Stimulated activated memory B cell treated with anti-CD40 and anti-IgM and Interleukin-4, amounts not matched to agents 10 μg/mL and 1 μg/mL and 100 μg/mL, for 72 hours (primary cell): ENCODE results near the gene GMIP.
A peak's percentile ranks its signal among the peaks of the same experiment; 100 is the strongest.
"Not testable (repeated sequence)": the region's sequence is repeated elsewhere in the genome, so short reads cannot be mapped to it uniquely, and the experiment has no call there.

ENCODE experiments used
- ATAC-seq: fragments of 150-1000 bp; cut with Tn5 transposase; 2 replicates; pipeline ENCODE4 v1.10.0; 2021
- H3K27ac Mint-ChIP-seq: one replicate; pipeline ENCODE4 v1.8.0; 2022; ENCODE audit warnings: mild to moderate bottlenecking, mixed read lengths
- H3K27me3 Mint-ChIP-seq: one replicate; pipeline ENCODE4 v1.8.0; 2022; ENCODE audit warnings: mixed read lengths
- H3K36me3 Mint-ChIP-seq: one replicate; pipeline ENCODE4 v1.8.0; 2022; ENCODE audit warnings: mixed read lengths
- H3K4me1 Mint-ChIP-seq: one replicate; pipeline ENCODE4 v1.8.0; 2022; ENCODE audit warnings: mixed read lengths
- H3K4me3 Mint-ChIP-seq: one replicate; pipeline ENCODE4 v1.8.0; 2022; ENCODE audit warnings: mild to moderate bottlenecking, moderate library complexity, mixed read lengths
- H3K9me3 Mint-ChIP-seq: one replicate; pipeline ENCODE4 v1.8.0; 2022; ENCODE audit warnings: mixed read lengths

The GMIP gene

GRCh38 chr19:19613506-19613905, 30.0 kb downstream of the GMIP start:
- Mint-ChIP-seq H3K9me3 (no peaks in the 10 kb centered on the region), H3K4me3 (no peak overlapping the region), H3K36me3 (peaks cover 35% of the 10 kb centered on the region), H3K27me3 (no peaks in the 10 kb centered on the region), H3K4me1 (peaks cover 42% of the 10 kb centered on the region), H3K27ac (no peak overlapping the region)
- no peak for ATAC-seq

- Mint-ChIP-seq H3K4me3 (no peak overlapping the region), H3K36me3 (peaks cover 38% of the 10 kb centered on the region), H3K9me3 (no peaks in the 10 kb centered on the region), H3K27ac (no peak overlapping the region), H3K27me3 (no peaks in the 10 kb centered on the region), H3K4me1 (peaks cover 31% of the 10 kb centered on the region)
- ATAC-seq: no peak
These were observed 32.9 kb downstream of the GMIP start for GRCh38 chr19:19610376-19611202.

DNA sequence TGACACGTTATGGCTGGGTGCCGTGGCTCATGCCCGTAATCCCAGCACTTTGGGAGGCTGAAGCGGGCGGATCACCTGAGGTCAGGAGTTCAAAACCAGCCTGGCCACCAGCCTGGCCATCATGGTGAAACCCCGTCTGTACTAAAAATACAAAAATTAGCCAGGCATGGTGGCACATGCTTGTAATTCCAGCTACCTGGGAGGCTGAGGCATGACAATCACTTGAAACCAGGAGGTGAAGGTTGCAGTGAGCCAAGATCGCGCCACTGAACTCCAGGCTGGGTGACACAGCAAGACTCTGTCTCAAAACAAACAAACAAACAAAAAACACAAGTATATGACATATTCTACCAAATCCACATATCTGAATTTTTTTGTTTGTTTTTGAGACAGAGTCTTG, 36.8 kb downstream of the GMIP start:
- H3K27ac Mint-ChIP-seq, H3K9me3 Mint-ChIP-seq, H3K27me3 Mint-ChIP-seq, H3K4me3 Mint-ChIP-seq, ATAC-seq: not testable (repeated sequence)
- peaks cover 37% of the 10 kb centered on the region for H3K36me3 Mint-ChIP-seq
- peaks cover 38% of the 10 kb centered on the region for H3K4me1 Mint-ChIP-seq

DNA sequence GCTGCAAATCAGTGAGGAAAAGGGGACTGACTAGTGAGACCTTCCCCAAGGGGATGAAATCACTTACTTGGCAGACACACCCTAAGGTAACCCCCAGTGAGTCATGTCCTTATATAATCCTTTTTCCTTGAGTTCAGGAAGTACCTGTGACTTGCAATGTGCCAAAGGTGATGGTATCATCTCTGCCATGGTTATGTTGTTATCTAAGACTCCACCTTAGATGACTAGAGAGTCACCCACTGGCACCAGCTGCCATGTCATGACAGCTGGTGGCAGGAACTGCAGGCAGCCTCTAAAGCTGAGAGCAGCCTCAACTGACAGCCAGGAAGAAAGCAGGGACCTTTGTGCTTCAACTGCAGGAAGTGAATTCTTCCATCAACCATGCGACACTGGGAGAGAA, 37.4 kb downstream of the GMIP start:
- Mint-ChIP-seq H3K27me3 (no peaks in the 10 kb centered on the region), H3K9me3 (no peaks in the 10 kb centered on the region), H3K4me1 (peaks cover 45% of the 10 kb centered on the region), H3K36me3 (peaks cover 44% of the 10 kb centered on the region), H3K4me3 (no peak overlapping the region), H3K27ac (peak overlapping the region; percentile 73)
- peak; percentile 50 for ATAC-seq

DNA sequence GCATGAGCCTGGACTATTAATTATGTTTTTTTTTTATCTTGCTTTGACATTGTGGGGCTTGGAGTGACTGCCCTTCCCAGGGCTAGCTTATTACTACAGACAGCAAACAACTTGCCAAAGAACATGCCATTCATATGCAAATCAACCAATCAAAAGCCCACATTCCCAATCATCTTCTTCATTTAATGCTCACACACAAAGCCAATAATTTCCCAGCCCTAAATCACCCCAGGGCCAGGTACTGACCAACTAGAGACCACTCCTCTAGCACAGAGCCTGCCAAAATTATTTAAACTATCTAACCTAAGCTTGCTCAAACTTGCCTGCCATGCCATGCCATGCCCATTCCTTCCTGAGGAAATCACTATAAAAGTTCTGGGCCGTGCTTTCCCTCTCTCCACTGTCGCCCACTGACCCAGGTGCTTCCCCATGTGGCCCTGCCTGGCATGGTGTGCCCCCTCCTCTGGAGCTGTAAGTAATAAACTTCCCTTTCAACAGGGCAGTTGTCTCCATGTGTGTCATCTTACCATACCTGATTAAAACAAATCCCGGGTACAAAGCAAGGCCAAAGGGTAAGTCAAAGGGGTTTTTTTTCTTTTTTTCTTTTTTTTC, 40.6 kb downstream of the GMIP start:
- peak overlapping the region; percentile 94 for H3K27ac Mint-ChIP-seq
- peaks cover 55% of the 10 kb centered on the region for H3K4me1 Mint-ChIP-seq
- H3K9me3 Mint-ChIP-seq: no peaks in the 10 kb centered on the region

DNA sequence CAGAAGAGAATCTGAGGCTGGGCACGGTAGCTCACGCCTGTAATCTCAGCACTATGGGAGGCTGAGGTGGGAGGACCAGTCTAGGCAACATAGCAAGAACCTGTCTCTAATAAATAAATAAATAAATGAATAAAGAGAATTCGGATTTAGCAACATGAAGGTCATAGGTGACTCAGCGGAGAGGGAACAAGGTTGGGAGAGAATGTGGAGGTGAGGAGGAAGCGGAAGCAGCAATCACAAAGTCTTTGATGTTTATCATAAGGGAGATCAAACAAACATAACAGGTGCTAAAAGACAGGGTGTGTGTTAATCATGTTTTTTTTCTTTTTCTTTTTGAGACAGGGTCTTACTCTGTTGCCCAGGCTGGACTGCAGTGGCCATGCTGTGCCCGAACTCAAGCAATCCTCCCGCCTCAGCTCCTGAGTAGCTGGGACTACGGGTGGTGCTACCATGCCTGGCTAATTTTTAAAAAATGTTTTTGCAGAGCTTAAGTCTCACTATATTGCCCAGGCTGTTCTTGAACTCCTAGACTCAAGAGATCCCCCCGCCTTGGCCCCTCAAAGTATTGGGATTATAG, 41.2 kb downstream of the GMIP start:
- peak overlapping the region; percentile 94 for H3K27ac Mint-ChIP-seq
- H3K36me3 Mint-ChIP-seq: peaks cover 34% of the 10 kb centered on the region
- no peak overlapping the region for H3K4me3 Mint-ChIP-seq
- no peaks in the 10 kb centered on the region for H3K27me3 Mint-ChIP-seq
- peaks cover 61% of the 10 kb centered on the region for H3K4me1 Mint-ChIP-seq
- ATAC-seq: no peak
- H3K9me3 Mint-ChIP-seq: no peaks in the 10 kb centered on the region

More for the DNA sequence above, 40.6 kb downstream of the GMIP start:
- no peak for ATAC-seq
- peaks cover 34% of the 10 kb centered on the region for H3K36me3 Mint-ChIP-seq
- H3K27me3 Mint-ChIP-seq: no peaks in the 10 kb centered on the region
- no peak overlapping the region for H3K4me3 Mint-ChIP-seq

DNA sequence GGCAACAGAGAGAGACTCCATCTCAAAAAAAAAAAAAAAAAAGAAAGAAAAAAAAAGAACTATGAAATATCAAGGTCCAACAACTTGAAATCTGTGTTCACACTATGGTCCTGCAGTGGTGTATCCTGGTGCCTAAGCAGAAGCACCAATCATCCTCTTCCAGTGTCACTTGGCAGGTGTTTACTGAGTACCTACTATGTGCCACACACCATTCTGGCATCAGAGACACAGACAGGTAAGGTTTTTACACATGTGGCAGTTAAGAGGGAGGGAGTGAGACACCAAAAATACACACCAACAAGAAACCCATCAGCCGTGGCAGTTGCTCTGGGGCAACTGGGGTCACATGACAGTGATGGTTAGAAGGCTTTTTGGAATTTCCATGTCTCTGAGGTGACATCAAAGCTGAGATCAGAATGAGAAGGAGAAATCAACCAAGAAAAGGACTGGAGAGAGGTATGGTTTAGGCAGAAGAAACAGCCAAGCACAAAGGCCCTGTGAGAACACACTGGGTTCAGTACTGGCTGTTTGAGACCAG, 42.6 kb downstream of the GMIP start:
- Mint-ChIP-seq H3K9me3 (no peaks in the 10 kb centered on the region), H3K27me3 (no peaks in the 10 kb centered on the region), H3K36me3 (peaks cover 28% of the 10 kb centered on the region), H3K4me3 (peak overlapping the region; percentile 32), H3K27ac (peak overlapping the region; percentile 94), H3K4me1 (peaks cover 63% of the 10 kb centered on the region)
- ATAC-seq: peak; percentile 10

DNA sequence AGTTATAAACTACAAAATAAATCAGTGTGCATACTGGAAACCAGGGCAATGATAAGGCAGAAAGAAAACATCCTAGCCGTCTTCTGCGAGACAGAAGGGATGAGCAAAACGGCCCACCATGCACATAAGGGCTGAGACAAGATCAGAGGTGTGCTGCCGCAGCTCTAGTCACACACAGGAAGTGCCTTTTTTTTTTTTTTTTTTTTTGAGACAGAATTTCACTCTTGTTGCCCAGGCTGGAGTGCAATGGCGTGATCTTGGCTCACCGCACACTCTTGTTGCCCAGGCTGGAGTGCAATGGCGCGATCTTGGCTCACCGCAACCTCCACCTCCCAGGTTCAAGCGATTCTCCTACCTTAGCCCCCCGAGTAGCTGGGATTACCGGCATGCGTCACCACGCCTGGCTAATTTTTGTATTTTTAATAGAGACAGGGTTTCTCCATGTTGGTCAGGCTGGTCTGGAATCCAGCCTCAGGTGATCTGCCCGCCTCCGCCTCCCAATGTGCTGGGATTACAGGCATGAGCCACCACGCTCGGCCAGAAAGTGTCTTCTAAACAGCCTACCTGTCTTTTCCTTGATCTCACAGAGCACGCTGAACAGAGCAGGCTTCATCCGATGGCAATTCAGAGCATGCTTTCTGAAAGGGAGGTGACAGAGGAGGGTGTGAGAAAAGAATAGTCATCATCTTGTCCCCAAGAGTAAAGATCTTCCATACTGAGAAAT, 44.6 kb downstream of the GMIP start:
- Mint-ChIP-seq H3K4me3 (peak overlapping the region; percentile 31), H3K4me1 (peaks cover 71% of the 10 kb centered on the region), H3K36me3 (peaks cover 35% of the 10 kb centered on the region), H3K27ac (peak overlapping the region; percentile 94)
- peak; percentile 63 for ATAC-seq
- H3K27me3 Mint-ChIP-seq, H3K9me3 Mint-ChIP-seq: not testable (repeated sequence)

DNA sequence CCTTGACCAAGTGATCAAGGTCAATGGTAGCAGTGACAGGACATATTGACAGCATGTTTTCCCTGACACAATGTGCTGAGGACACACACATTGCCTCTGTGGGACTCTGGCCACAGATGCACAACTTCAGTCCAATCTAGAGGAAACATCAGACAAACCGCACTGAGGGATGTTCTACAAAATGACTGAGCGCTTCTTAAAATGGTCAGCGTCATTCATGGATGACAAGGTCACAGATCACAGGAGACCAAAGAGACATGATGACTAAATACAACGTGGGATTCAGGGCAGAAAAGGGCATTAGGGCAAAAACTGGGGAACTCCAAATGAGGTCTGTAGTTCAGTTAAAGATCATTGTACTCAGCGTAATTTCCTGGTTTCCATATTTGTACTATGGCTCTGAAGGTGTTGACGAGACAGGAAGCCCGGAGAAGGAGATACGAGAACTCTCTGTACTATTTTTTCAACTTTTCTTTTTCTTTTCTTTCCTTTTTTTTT, 45.6 kb downstream of the GMIP start:
- Mint-ChIP-seq H3K9me3 (no peaks in the 10 kb centered on the region), H3K36me3 (peaks cover 27% of the 10 kb centered on the region), H3K4me3 (peak overlapping the region; percentile 31), H3K4me1 (peaks cover 66% of the 10 kb centered on the region), H3K27me3 (no peaks in the 10 kb centered on the region), H3K27ac (peak overlapping the region; percentile 94)
- peak; percentile 90 for ATAC-seq

DNA sequence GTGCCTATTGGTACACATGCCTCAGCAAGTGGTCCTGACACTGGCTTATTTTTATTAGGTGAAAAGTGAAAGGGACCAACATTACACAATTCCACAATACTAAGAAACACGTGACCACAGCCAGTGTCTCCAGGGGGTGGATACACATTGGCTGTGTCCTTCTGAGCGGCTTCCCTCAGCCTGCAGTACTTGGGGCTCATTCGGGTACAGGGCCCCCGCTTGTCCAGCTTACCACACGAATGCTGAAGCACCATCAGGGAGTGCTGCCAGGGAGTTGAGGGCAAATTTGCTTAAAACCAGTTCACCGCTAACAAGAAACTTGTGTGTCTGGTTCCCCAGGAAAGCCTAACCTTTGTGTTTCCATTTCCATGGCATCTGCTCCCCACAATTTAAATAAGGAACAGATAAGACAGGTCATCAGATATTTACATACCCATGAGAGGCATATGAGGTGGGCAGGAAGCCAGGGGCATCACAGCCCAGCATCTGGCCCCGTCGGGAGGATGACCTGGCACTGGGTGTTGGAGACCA, 48.2 kb downstream of the GMIP start:
- no peaks in the 10 kb centered on the region for H3K9me3 Mint-ChIP-seq
- ATAC-seq: no peak
- peak overlapping the region; percentile 94 for H3K27ac Mint-ChIP-seq
- H3K36me3 Mint-ChIP-seq: peaks cover 20% of the 10 kb centered on the region
- H3K4me1 Mint-ChIP-seq: peaks cover 70% of the 10 kb centered on the region
- H3K27me3 Mint-ChIP-seq: no peaks in the 10 kb centered on the region
- no peak overlapping the region for H3K4me3 Mint-ChIP-seq

DNA sequence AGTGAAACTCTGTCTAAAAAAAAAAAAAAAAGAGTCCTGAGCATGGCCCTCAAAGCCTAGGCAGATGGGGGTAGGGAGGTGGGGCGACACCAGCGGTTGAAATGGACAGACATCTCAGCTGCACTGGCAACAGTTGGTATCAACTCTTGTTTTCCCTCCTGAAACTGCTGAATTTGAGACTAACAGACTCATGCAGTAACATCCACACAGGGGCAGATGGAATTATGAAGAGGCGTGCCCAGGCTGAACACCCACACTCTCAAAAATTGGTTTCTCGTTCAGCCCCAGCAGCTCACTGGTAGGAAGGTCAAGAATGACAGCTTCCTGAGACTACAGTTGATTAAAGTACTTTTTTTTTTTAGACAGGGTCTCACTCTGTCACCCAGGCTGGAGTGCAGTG, 49.1 kb downstream of the GMIP start:
- ATAC-seq: no peak
- Mint-ChIP-seq H3K27me3 (no peaks in the 10 kb centered on the region), H3K9me3 (no peaks in the 10 kb centered on the region), H3K4me1 (peaks cover 74% of the 10 kb centered on the region), H3K36me3 (peaks cover 27% of the 10 kb centered on the region), H3K4me3 (no peak overlapping the region), H3K27ac (peak overlapping the region; percentile 94)

DNA sequence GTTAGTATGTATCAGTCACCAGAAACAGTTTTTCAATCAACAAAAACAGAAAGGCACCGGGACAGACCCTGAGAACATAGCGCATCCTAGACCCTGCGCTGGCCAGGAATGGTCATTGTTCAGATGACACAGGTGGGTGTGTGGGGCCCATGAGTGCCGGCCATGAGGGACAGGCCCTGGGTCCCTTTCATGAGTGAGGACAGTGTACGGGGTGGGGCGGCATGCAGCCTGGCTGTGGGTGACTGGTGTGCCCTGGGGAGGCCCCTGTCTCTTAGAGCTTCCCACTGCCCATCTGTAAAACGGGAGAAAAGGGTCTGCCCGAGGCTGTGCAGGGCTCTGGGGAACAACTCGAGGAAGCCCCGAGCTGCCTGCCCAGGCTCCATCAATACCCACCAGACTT, 50.8 kb downstream of the GMIP start:
- ATAC-seq: no peak
- Mint-ChIP-seq H3K27me3 (no peaks in the 10 kb centered on the region), H3K4me3 (no peak overlapping the region), H3K4me1 (peaks cover 57% of the 10 kb centered on the region), H3K36me3 (peaks cover 36% of the 10 kb centered on the region), H3K27ac (peak overlapping the region; percentile 91), H3K9me3 (no peaks in the 10 kb centered on the region)

DNA sequence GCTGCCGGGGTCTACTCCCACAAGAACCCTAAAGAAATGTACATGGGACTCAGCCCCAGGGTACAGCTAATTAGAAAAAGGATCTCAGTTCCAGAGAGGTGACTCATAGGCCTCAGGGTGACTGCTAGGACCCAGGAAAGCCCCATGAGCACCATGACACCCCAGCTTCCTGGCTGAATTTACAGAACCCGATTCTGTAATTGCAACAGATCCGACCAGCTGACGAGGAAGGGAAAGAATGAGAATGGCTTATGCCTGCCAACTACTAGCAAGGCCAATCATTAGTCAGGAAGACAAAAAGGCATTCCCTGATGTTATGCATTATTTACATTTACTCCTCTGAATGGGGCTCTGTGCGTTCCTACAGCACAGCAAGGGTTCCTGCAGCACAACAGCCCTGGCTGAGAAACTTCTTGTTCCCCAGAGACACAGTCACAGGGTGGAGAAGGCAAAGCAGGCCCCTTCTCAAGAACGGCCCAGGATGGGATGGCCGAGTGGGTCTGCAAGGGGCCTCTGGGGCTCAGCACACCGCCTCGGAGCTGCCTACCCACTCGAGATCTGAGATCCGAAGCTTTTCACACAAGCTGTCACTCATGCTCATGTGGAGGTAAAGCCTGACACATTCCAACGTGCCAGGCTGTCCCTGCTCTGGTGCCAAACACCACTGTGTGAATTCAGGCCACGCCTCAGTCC, 52.2 kb downstream of the GMIP start:
- no peaks in the 10 kb centered on the region for H3K9me3 Mint-ChIP-seq
- H3K27ac Mint-ChIP-seq: peak overlapping the region; percentile 91
- no peaks in the 10 kb centered on the region for H3K27me3 Mint-ChIP-seq
- H3K4me3 Mint-ChIP-seq: peak overlapping the region; percentile 49
- H3K36me3 Mint-ChIP-seq: peaks cover 36% of the 10 kb centered on the region
- H3K4me1 Mint-ChIP-seq: peaks cover 46% of the 10 kb centered on the region
- peak; percentile 94 for ATAC-seq

DNA sequence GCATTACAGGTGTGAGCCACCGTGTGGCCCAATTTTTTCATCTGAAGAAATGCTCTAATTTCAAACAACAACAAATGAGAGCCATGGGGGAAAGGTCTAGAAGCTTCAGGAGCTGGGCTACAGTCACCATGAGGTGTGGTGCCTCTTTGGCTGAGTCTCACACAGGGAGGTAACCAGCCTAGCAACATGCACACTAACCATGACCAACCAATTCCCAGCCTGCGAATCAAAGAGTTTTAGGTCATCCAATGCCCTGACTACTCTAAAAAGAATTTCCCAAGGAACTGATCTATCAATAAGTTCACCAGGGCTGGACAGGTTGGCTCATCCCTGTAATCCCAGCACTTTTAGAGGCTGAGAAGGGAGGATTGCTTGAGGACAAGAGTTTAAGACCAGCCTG, 54.9 kb downstream of the GMIP start:
- ATAC-seq: no peak
- peak overlapping the region; percentile 91 for H3K27ac Mint-ChIP-seq
- no peaks in the 10 kb centered on the region for H3K9me3 Mint-ChIP-seq
- peaks cover 36% of the 10 kb centered on the region for H3K36me3 Mint-ChIP-seq
- peaks cover 33% of the 10 kb centered on the region for H3K4me1 Mint-ChIP-seq
- no peaks in the 10 kb centered on the region for H3K27me3 Mint-ChIP-seq
- no peak overlapping the region for H3K4me3 Mint-ChIP-seq
